Neural cell (in vitro differentiated cells): ENCODE data around the gene TFAM.

ENCODE experiments used
- CTCF ChIP-seq: fragments of 450-650 bp; IDR thresholded peaks from 2 replicates; pipeline ENCODE4 v1.5.1; 2014; ENCODE audit warnings: antibody characterized with exemption, mild to moderate bottlenecking, moderate library complexity; ENCODE audit not compliant: poor library complexity, severe bottlenecking
- EP300 ChIP-seq: fragments of 450-650 bp; conservative IDR thresholded peaks from 2 replicates; pipeline ENCODE4 v1.6.1; 2014; ENCODE audit warnings: antibody characterized with exemption, mild to moderate bottlenecking, moderate library complexity; ENCODE audit not compliant: poor library complexity, severe bottlenecking
- EZH2 ChIP-seq: fragments of 200-600, 300-800 bp; shearing (Covaris generic), sonication (generic); IDR thresholded peaks from 2 replicates; pipeline ENCODE4 v1.6.1; 2014; ENCODE audit warnings: antibody characterized with exemption, low read length, borderline replicate concordance, mild to moderate bottlenecking; ENCODE audit not compliant: insufficient read depth, poor library complexity, severe bottlenecking
- MXI1 ChIP-seq: fragments of 450-650 bp; conservative IDR thresholded peaks from 2 replicates; pipeline ENCODE4 v1.6.1; 2014; ENCODE audit warnings: antibody characterized with exemption, mild to moderate bottlenecking; ENCODE audit not compliant: poor library complexity, severe bottlenecking
- POLR2AphosphoS5 ChIP-seq: IDR thresholded peaks from 2 replicates; pipeline ENCODE4 v1.6.1; 2012
- RAD21 ChIP-seq: fragments of 450-650 bp; conservative IDR thresholded peaks from 2 replicates; pipeline ENCODE4 v1.6.1; 2014; ENCODE audit warnings: antibody characterized with exemption, mild to moderate bottlenecking, moderate library complexity
- REST ChIP-seq: IDR thresholded peaks from 2 replicates; pipeline ENCODE4 v1.6.1; 2012; ENCODE audit warnings: borderline replicate concordance
- SMC3 ChIP-seq: fragments of 450-650 bp; conservative IDR thresholded peaks from 2 replicates; pipeline ENCODE4 v1.6.1; 2014; ENCODE audit warnings: antibody characterized with exemption, mild to moderate bottlenecking, moderate library complexity; ENCODE audit not compliant: poor library complexity
- TAF1 ChIP-seq: IDR thresholded peaks from 2 replicates; pipeline ENCODE4 v1.6.1; 2012; ENCODE audit warnings: low read depth

GRCh38 chr10:58394471-58394870, 9.3 kb downstream of the TFAM start:
- TF ChIP-seq RAD21 (no peak), MXI1 (no peak), CTCF (no peak), EP300 (no peak), TAF1 (no peak), EZH2 (no peak), POLR2AphosphoS5 (no peak), SMC3 (no peak), REST (no peak)
